Measurements from ENCODE around the gene TNFRSF25.
A peak's percentile ranks its signal among the peaks of the same experiment; 100 is the strongest.

The TNFRSF25 gene

DNA sequence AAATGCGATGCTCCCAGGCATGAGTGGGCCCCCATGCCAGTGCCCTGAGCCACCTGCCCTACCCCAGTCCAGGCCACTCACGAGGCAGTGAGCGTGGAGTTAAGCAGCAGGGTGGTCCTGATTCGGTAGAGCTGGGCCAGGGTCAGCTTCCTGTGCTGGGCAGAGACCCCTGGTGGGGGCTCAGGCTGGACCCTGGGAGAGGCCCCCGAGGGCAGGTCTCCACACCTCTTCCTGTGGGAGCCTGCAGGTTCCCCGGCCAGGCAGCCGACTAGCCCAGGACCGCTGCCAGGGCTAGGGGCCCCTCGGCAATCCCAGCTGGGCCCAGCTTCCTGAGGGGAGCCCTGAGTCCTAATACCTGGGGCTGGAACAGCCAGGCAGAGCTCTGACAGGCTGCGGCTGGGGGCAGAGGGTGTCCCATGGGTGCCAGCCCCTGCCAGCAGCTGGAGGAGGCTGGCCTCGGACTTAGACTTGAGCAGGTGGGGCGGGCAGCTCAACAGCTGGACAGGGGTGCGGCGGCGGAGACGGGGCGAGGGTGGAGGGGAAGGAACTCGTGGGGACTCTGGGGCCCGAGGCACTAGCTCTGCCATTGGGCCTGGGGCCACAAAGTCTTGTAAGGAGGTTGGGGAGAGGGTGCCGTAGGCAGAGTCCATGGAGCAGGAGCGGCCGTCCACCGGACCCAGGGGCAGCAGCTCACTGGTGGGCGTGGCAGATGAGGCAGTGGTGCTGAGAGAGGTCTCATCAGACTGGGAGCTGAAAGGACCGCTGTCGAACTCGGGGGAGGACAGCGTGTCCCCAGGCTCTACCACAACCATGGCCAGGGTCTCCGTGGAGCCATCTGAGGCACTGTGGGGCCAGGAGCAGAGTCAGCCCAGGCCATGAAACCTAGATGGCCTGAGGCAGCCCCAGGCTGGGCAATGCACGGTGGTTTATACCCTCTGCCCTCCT lies 2.0 kb upstream of the TNFRSF25 start:
- in situ Hi-C loops (cut with HindIII; ENCODE audit: low pct_unique_long_range_greater_than_20kb, low sequenced_read_pairs) = no loop called here
- no peak for TF ChIP-seq JUND (IDR thresholded peaks at IDR 0.05; ENCODE audit: low read depth)
- no peak for DNase-seq (ENCODE audit: low read depth in 1 of 2, low spot score in 1 of 2)

DNA sequence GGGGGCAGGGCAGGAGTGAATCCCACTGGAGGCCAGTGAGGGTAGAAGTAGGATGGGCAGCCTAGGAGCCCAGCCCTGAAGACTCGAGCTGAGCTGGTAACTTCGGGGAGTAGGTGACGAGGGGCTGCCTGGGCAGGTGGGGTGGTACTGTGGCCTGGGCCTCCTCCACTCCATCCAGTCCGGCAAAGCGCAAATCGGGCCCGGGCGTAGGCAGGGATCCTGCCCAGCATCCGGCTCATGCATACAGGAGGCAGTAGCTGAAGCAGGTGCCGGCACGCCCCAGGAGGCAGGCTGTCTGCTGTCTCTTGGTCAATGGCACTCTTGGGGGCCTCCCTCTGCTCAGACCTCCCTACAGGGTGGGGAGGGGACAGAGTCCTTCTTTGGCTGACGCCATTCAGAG lies 1.3 kb upstream of the TNFRSF25 start:
- in situ Hi-C loops (cut with HindIII; ENCODE audit: low pct_unique_long_range_greater_than_20kb, low sequenced_read_pairs) = no loop called here
- no peak for TF ChIP-seq JUND (IDR thresholded peaks at IDR 0.05; ENCODE audit: low read depth)
- DNase-seq (ENCODE audit: low read depth in 1 of 2, low spot score in 1 of 2) = no peak

DNA sequence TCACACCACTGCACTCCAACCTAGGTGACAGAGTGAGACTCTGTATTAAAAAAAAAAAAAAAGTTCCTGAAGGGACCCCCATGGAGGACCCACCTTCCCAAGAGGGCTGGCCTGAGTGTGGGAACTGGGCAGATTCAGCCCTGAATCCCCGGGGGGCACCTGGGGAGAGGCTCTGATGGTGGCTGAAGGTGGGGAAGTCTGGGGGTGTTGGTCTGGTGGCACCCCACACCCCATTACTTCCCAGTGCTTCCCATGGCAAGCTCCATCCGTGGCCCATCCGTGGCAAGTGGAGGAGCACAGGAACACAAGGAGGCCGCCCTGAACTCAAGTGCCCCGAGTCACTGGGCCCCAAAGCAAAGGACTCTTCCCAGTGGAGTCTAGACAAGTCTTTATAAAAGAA lies 778 bp upstream of the TNFRSF25 start:
- TF ChIP-seq JUND (IDR thresholded peaks at IDR 0.05; ENCODE audit: low read depth) = no peak
- DNase-seq (ENCODE audit: low read depth in 1 of 2, low spot score in 1 of 2) = no peak
- in situ Hi-C loops (cut with HindIII; ENCODE audit: low pct_unique_long_range_greater_than_20kb, low sequenced_read_pairs) = no loop called here

DNA sequence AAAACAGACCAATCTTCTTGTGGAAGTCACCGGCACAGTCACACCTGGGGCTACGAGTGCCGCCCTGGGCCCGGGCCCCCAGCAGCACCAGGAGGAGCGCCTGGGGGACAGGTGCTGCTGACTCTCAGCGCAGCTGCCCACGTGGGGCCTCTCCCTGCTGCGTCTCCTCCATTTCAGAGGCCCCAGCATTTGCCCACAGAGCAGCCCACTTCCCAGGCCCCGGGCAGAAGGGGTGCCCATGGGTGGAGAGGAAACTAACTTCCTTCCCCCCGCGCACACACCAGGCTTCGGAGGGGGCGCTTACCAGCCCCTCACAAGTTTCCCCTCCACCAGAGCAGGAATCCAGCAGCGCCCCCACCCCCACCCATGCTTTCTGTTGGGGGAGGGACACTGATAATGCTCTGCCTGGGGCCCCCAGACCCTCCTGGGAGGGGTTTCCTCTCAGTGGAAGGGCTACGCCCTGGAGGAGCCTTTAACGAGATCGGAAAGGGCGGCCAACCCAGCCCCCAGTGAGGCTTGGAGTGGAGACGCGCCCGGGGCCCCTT lies 440 bp downstream of the TNFRSF25 start:
- in situ Hi-C loops (cut with HindIII; ENCODE audit: low pct_unique_long_range_greater_than_20kb, low sequenced_read_pairs) = no loop called here
- DNase-seq (ENCODE audit: low read depth in 1 of 2, low spot score in 1 of 2) = no peak
- TF ChIP-seq JUND (IDR thresholded peaks at IDR 0.05; ENCODE audit: low read depth) = no peak

DNA sequence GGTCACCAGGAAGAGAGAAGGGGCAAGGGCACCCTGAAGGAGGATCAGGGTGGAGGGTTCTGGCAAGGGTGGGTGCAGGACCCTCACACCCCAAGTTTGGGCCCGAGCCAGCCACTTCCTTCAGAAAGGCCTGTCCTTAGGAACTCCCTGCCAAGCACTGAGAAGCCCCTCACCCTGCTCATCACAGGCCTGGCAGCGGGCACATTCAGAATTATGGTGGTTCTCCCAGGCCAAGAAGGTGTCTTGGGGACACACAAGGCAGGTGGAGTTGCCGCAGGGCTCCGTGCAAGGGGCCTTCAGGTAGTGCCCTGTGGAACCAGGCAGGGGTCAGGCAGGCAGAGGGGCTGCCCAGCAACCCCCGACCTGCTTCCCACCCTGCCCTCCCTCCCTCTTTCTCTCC lies 1.1 kb downstream of the TNFRSF25 start:
- in situ Hi-C loops (cut with HindIII; ENCODE audit: low pct_unique_long_range_greater_than_20kb, low sequenced_read_pairs) = no loop called here
- no peak for TF ChIP-seq JUND (IDR thresholded peaks at IDR 0.05; ENCODE audit: low read depth)
- no peak for DNase-seq (ENCODE audit: low read depth in 1 of 2, low spot score in 1 of 2)

DNA sequence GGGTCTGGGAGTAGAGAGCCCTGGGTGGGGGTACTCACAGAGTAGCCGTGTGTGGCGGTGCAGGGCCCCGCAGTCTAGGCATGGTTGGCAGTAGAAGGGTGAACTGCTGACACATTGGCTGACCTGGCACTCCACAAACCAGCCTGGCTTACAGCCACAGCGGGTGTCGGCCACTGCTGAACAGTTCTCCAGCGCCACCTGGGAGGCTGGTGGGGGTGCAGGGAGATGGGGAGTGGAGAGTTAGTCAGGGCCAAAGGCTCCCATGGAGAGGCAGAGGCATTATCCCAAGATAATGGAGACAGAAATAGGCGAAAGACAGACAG lies 1.5 kb downstream of the TNFRSF25 start:
- in situ Hi-C loops (cut with HindIII; ENCODE audit: low pct_unique_long_range_greater_than_20kb, low sequenced_read_pairs) = no loop called here
- DNase-seq (ENCODE audit: low read depth in 1 of 2, low spot score in 1 of 2) = peak; percentile 67 to 80
- no peak for TF ChIP-seq JUND (IDR thresholded peaks at IDR 0.05; ENCODE audit: low read depth)

DNA sequence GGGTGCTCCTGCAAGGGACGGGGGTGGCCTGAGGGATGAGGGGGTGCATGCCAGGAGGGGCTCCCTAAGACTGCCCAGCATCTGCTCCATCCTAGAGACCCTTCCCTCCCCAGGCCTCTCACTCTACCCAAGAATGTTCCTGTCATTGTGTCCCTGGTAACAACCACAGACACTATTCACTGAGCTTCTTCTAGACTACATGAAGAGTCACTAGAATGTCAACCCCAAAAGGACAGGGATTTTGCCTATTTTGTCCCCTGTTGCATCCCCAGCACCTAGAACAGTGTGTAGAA lies 2.9 kb downstream of the TNFRSF25 start:
- TF ChIP-seq JUND (IDR thresholded peaks at IDR 0.05; ENCODE audit: low read depth) = no peak
- DNase-seq (ENCODE audit: low read depth in 1 of 2, low spot score in 1 of 2) = no peak
- in situ Hi-C loops (cut with HindIII; ENCODE audit: low pct_unique_long_range_greater_than_20kb, low sequenced_read_pairs) = no loop called here

DNA sequence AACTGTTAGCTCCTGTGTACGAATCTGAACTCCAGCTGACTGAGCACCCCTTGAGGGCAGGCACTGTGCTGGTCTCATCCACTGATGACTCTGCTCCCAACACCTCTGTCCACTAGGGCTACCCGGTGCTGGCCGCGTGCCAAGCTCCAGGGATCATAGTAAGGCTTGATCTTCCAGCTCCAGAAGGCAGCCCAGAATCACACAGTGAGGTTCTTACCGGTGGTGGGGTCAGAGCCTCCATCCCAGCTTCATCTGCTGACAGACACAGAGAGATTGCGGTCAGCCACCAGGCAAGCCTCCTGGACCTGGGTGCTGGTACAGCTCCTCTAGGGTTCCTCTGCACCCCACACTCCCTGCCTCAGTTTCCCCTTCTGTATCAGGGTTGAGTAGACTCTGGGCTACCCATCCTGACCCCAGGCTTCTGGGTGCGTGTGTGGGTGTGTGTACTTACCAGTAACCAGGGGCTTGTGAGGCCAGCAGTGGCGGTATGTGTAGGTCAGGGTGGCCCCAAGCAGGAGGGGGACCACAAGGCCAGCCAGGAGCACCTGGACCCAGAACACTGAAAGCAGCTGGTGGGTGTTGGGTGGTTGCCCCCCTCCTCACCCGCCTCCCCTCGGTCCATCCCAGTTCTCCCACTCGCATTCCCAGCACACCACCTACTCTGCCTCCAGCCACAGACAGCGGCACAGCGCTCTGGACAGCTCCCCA lies 3.4 kb downstream of the TNFRSF25 start:
- in situ Hi-C loops (cut with HindIII; ENCODE audit: low pct_unique_long_range_greater_than_20kb, low sequenced_read_pairs) = no loop called here
- peak in 1 of 2 experiments; percentile 35 for DNase-seq (ENCODE audit: low read depth in 1 of 2, low spot score in 1 of 2)
- no peak for TF ChIP-seq JUND (IDR thresholded peaks at IDR 0.05; ENCODE audit: low read depth)

DNA sequence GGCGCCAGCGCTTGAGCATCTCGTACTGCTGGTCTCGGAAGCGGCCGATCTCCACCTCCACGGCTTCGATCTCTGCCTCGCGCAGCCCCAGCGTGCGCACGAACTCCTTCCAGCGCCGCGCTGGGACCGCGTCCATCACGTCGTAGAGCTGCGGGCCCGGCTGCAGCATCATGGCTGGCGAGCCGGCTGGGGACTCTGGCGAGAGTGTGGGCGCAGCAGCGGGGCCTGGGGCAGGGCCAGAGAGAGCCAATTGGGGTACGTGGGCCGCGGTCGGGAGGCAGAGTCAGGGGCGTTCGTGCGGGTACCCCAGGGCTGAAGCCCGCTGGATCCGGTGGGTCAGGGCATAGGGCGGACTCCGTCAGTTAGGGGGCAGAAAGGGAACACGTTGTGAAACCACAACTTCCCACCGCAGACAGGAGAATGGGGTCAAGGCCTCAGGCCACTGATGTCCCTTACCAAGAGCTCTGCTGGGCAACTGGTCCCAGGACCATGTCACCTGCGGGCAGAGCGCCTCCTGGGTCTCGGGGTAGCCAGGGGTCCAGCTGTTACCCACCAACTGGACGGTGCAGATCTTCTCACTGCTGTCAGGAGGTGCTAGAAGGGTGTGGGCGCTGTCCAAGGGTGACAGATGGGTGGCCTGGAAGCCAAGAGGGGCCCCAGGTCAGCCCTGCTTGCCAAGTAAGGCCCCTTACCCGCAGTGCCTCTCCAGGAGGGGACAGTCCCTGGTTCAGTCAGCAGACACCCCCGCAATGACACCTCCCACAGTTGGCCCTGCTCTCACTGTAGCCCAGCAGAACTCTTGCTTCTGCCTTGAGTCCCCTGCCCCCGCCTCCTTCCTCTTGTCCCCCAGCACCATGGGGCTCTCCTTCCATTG lies 4.2 kb downstream of the TNFRSF25 start:
- no peak for TF ChIP-seq JUND (IDR thresholded peaks at IDR 0.05; ENCODE audit: low read depth)
- DNase-seq (ENCODE audit: low read depth in 1 of 2, low spot score in 1 of 2) = no peak
- in situ Hi-C loops (cut with HindIII; ENCODE audit: low pct_unique_long_range_greater_than_20kb, low sequenced_read_pairs) = no loop called here

DNA sequence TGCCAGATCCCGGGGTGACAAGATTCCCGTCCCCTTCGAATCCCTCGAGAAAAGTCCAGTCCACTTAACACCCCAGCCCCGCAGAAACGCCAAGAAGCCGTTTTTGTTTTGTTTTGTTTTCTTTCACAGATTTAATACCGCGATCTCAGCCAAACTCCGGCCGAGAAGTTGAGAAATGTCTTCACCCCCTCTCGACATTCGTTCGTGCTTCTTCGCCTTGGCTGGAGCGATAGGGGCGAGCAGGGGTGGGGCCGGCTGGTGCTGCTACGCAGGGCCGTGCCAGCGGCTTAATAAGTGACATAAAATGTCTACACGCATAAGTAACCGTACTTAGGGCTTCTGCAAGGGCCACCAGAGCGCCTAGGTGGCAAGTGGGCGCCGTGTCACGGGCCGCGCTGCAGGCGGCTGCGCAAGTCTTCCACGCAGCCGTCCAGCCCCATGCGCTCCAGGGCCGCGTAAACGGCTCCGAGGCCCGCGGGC lies 4.9 kb downstream of the TNFRSF25 start:
- DNase-seq (ENCODE audit: low read depth in 1 of 2, low spot score in 1 of 2) = no peak
- in situ Hi-C loops (cut with HindIII; ENCODE audit: low pct_unique_long_range_greater_than_20kb, low sequenced_read_pairs) = no loop called here
- TF ChIP-seq JUND (IDR thresholded peaks at IDR 0.05; ENCODE audit: low read depth) = no peak

DNA sequence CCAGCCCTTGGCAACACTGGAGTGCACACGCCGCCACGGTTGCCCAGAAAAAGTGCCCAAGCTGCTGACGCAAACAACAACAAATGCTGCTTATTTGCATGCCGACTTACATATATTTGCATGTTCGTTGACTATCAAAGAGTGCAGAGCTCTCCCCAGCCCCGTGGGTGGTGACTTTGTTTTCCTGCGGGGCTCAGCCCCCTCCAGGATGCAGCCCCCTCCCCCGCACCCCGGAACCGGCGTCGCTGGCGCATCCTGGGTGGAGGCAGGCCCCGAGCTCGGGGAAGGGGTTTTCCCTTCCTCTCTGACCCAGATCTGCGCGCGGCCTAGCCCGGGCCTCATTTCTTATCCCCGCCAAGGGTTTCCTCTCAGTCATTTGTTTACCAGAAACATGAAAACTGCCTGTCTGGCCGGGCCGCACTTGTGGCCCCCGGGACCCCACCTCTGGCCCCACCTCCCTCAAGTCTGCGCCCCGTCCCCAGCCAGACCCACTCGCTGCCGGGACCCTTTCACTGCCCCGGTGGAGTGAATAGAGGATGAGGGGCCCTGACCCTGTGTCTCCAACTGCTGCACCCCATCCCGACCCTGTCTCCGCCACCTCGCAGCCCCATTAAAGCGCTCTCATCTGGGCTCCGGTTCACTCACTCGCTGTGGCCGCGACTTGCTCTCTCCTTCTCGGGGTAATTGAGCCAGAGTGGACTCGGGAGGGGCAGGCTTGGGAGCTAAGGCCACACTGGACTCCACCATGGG lies 5.5 kb downstream of the TNFRSF25 start:
- no peak for DNase-seq (ENCODE audit: low read depth in 1 of 2, low spot score in 1 of 2)
- no peak for TF ChIP-seq JUND (IDR thresholded peaks at IDR 0.05; ENCODE audit: low read depth)
- in situ Hi-C loops (cut with HindIII; ENCODE audit: low pct_unique_long_range_greater_than_20kb, low sequenced_read_pairs) = no loop called here

DNA sequence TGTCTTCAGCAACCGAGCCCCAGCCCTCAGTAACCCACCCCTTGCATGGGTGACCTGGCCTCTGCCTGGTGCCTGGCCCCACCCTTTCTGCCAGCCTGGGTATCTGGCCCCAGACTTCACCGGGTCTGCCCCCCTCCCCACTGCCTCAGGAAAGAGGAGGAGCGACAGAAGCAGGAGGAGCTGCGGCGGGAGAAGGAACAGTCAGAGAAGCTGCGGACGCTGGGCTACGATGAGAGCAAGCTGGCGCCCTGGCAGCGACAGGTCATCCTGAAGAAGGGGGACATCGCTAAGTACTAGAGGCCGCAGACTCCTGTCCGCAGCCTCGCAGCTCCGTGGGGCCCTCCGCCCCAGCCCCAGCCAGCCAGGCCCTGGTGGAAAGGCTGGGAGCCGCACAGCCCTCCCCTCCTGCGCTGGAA lies 6.1 kb downstream of the TNFRSF25 start:
- in situ Hi-C loops (cut with HindIII; ENCODE audit: low pct_unique_long_range_greater_than_20kb, low sequenced_read_pairs) = no loop called here
- no peak for DNase-seq (ENCODE audit: low read depth in 1 of 2, low spot score in 1 of 2)

More for the DNA sequence above, 6.1 kb downstream of the TNFRSF25 start:
- no peak for TF ChIP-seq JUND (IDR thresholded peaks at IDR 0.05; ENCODE audit: low read depth)

Measured in T47D (cell line).